HG03159 (cell line): ENCODE results near the gene AGAP3.

ENCODE experiments used
- ATAC-seq: cut with Tn5 transposase; IDR thresholded peaks from one replicate; pipeline ENCODE4 v1.9.1; 2021; ENCODE audit warnings: mild to moderate bottlenecking, moderate library complexity; ENCODE audit not compliant: unreplicated experiment

The AGAP3 gene

GRCh38 chr7:151107882-151108281 is 21.6 kb downstream of the AGAP3 start:
- ATAC-seq, result no peak

DNA sequence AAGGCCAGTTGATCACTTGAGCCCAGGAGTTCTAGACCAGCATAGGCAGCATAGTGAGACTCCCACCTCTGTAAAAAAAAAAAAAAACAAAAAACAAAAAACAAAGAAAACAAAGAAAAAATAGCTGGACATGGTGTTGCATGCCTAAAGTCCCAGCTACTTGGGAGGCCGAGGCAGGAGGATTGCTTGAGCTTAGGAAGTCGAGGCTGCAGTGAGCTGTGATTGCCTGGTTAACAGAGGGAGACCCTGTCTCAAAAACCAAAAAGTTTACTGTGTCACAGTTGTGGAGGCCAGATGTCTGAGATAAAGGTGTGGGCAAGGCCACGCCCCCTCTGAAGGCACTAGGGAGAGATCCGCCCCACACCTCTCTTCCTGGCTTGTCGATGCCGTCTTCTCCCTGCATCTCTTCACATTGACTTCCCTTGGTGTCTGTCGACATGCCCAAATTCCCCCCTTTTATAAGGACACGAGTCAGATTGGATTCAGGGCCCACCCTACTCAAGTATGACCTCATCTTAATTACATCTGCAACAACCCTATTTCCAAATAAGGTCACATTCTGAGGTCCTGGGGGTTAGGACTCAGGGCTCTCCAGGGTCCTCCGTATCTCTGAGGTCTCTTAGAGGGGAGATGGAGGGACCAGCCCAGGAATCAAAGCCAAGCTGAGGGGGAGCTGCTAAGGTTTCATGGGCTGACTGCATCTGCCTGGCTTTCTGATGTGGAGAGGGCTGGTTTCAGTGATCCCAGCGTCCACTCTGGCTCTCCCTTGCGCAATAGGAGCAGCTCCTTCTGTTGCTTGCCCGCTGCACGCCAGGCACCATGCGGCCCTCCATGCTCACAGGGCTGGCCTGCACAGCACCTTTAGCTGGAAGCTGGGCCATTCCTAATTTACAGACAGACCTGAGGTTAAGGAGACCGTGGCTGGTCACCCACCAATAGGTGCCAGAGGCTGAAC is 23.1 kb downstream of the AGAP3 start:
- no peak for ATAC-seq

DNA sequence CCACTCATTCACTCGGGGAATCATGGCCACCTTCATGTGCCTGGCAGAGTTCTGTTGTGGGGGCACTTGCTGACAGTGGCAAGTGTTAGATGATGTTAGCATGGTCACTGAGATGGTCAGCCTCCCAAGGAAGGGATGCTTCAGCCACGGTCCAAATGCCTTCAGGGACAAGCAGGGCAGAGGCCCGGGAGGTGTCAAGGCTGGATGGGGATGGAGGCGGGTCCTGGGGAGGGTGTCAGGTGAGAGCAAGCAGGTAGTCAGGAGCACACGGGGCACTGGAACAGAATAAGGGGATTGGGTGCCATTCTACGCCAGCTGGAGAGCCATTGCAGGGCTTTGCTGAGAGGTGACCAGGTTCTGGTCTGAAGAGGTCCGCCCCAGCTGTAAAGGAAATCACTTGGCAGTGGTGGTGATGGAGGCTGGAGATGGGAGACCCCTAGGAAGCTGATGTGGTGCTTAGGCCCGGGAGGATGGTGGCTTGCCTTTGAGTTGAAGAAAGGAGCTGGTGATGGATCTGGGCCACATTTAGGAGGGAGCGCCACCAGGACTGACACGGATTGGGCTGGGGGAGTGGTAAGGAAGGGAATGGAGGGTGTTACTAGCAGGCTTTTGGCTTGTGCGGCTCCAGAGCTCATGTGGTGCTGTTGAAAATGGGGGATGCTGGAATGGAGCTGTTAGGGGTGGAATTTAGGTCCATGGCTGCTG is 24.1 kb downstream of the AGAP3 start:
- no peak for ATAC-seq

DNA sequence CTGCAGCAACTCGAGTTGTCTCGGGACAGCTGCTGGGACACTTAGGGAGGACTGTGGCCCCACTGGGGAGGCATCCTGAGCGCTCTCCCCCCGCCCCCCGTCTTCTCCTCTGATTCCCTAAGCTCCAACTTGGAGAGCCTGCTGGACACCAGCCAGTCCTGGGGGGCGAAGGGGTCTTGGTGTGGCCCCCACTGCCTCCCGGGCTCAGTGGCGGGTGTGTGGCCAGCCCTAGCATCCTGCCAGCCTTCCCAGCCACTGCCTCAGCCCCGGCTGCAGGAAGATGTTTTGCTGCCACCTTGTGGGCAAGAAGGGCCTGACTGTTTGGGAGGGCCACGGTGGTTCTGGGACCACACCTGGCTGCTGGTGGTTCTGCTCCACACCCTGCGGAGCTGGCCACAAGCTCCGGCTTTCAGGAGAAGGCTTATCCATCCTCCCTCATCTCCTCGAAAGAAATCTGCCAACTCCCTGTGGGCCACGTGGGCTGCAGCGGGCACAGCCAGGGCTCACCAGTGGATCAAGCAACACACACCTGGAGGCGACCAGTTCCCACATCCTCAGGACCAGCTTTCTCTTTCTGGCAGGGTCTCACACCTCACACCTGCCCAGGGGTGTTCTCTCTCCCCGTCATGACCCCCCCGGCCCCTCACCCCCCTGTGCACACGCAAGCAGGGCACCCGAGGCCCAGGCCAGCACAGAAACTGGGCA is 24.8 kb downstream of the AGAP3 start:
- ATAC-seq, result peak; percentile 82

DNA sequence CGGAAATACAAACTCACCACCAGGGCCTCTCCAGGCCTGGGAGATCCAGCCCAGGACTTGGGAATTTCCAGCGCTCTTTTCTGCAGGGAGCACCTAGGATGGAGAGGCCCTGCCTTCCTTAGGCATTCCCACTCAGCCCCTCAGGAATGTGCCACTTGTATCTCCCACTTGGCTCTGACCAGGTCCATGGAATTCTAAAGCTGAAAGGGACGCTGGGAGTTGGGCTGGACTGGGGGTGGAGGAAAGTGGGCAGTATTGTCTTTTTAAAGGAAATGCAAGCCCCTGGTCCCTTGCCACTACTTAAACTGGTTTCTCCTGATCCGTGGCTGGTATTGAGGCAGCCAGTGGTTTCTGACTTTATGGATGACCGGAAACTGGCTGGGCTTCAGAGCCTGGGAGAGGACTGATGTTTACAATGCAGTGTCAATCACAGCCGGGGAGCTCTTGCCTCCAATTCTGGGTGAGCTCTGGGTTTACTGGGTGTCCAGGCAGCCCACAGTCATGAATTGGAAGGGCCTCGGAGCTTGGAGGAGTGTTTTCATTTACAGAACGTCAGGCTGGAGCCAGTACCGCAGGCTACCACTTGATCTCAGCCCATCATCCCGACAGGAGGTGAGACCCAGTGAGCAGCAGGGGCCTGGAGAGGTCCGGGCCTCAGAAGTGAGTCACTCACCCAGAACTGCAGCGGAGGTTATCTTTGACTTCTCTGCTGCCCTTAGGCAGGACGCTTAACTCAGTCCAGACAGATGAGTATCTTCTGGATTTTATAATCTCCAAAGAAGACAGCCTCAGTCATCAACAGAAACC is 27.3 kb downstream of the AGAP3 start:
- no peak for ATAC-seq

GRCh38 chr7:151114151-151115090 is 28.1 kb downstream of the AGAP3 start:
- ATAC-seq, result no peak

- no peak for ATAC-seq
These were observed 29.0 kb downstream of the AGAP3 start for GRCh38 chr7:151115121-151115835.

GRCh38 chr7:151115836-151116418 is 29.7 kb downstream of the AGAP3 start:
- ATAC-seq, result no peak

GRCh38 chr7:151116603-151117440 is 30.5 kb downstream of the AGAP3 start:
- no peak for ATAC-seq

GRCh38 chr7:151117565-151117964 is 31.3 kb downstream of the AGAP3 start:
- ATAC-seq, result no peak

DNA sequence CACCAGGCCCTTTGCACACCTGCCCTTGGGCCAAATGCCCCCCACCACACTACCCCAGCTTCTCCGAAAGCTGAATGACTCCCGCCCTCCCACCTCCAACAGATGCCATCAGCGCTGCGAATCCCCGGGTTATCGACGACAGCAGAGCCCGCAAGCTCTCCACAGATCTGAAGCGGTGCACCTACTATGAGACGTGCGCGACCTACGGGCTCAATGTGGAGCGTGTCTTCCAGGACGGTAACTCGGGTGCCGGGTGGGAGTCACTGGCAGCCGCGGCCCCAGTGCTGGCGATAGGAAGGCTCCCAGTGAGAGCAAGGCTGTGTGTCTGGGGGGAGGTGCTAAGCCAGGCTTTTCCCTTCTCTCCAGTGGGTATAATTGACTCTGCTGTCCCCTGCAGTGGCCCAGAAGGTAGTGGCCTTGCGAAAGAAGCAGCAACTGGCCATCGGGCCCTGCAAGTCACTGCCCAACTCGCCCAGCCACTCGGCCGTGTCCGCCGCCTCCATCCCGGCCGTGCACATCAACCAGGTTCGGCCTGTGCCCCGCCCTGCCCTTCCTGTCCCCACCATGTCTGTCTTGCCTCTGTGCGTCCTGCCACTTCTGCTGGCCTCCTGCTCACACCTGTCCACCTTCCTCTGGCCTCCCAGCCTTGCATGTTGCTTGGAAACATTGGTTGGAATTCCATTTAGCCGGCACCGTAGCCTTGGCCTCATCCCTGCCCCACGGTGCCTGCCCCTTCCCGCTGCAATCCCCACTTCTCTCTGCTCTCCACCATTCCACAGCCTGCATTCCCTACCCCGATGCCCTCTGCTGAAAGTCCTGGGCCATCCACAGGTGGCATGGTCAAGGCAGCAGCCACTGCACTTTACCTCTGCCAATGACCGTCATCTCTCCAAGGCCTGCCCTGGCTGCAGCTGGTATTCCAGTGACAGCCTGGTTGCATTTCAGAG is 32.1 kb downstream of the AGAP3 start:
- no peak for ATAC-seq

GRCh38 chr7:151119055-151119415 is 32.8 kb downstream of the AGAP3 start:
- ATAC-seq, result no peak

DNA sequence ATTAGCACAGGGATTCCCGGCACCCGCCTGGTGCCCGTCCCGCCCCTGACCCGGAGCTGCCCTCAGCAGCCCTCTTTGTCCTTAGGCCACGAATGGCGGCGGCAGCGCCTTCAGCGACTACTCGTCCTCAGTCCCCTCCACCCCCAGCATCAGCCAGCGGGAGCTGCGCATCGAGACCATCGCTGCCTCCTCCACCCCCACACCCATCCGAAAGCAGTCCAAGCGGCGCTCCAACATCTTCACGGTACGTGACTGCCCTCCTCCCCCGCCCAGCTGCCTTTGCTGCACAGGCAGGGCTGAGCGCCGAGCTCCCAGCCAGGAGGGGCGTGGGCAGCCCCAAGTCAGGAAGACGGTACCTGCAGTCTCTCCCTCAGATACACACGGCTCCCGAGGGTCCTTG is 33.6 kb downstream of the AGAP3 start:
- no peak for ATAC-seq

DNA sequence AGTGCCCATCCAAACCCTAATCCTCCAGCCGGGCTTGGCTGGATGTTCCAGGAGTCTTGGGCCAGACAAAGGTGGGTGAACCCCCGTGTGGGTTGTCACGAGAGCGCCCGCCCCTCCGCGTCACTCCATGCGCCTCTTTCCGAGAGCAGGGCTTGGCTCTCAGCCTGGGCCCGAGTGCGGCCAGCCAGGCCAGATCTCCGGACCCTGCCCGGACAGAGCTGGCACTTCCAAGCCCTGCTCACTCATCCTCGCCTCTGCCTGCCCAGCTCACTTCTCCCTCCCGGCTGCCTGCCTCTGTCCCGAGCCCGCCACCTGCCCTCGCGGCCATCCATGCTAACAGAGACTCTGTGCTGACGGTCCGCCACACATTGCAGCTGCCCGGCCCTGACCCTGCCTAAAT is 34.6 kb downstream of the AGAP3 start:
- ATAC-seq, result no peak

GRCh38 chr7:151121380-151122170 is 35.3 kb downstream of the AGAP3 start:
- ATAC-seq, result no peak

GRCh38 chr7:151122276-151122675 is 36.0 kb downstream of the AGAP3 start:
- ATAC-seq, result no peak
